OCI-M1 (cell line): Measurements from ENCODE around the gene PDE8A.
"Not testable (repeated sequence)": the region's sequence is repeated elsewhere in the genome, so short reads cannot be mapped to it uniquely, and the experiment has no call there.

ENCODE experiments used
- DNase-seq: peaks from one replicate; lab custom pipeline; 2025; lab: John Stamatoyannopoulos, UW

The PDE8A gene

DNA sequence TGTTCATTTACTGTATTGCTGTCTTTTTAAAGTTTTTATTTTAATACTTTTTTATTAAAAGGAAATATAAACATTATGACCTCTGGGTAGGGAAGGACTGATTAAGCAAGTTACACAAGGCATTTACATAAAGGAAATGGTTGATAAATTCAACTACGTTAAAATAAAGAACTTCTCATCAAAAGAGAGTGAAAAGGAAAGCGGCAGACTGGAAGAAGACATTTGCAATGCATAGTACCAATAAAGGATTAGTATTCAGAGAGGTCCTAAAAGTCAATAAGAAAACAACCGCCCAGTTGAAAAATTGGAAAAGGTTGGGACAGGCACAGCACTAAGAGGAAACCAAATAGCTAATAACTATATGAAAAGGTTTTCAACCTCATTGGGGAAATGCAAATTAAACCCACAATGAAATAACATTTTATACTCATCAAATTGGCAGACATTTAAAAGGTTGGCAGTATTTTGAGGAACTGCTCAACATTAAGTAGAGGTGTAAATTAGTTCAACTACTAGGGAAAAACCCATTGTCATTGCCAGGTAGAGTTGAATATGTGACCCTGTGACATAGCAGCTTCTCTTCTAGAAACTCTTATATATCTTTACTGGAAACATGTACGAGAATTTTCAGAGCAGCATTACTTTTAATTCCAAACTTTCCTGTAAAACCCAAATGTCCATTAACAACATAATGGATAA, 9.5 kb downstream of the PDE8A start:
- no peak for DNase-seq

DNA sequence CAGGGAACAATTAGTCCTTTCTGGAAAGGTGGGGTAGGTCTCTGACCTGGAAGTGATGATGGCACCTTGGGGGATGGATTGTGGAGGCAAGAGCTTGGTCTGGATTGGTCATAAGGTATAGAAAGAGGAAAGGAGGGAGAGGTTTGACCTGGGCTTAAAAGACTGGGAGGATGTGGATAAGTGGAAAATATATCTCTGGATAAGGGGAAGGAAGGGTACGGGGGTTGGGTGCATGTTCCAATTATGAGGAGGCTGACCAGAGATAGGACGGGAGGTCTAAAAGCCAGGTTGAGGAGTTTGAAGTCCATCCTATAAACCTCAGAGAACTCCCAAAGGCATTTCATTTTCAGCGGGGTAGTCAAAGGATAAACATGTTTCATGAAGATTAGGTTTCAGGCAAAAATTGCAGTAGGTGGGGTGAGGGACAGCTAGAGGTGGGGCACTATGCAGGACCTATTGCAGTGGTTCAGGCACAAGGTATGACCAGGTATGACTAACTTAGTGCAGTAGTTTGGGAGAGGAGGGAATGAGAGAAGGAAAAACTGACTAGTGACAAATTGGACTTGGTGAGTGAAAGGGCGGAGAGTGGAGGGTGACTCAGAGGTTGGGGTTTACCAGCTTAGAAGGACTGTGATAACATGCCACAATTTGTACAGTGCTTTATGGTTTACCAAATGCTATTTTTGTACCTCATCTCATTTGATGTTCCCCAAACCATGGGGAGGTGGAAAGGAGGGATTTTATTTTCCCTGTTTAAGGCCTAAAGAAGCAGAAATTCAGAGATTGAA, 10.7 kb downstream of the PDE8A start:
- DNase-seq: peak; percentile 46

- DNase-seq: no peak
Observed at GRCh38 chr15:84996055-84996454, 14.4 kb downstream of the PDE8A start.

DNA sequence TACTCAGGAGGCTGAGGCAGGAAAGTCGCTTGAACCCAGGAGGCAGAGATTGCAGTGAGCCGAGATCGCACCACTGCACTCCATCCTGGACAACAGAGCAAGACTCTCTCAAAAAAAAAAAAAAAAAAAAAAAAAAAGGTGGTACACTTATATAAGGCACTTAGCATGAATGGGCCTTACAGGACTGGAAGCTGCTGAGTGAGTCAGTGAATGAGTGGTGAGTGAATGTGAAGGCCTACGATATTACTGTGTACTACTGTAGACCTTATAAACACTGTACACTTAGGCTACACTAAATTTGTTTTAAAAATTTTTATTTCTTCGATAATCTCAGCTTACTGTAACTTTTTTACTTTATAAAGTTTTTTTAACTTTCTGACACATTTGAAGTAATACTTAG, 15.1 kb downstream of the PDE8A start:
- not testable (repeated sequence) for DNase-seq

DNA sequence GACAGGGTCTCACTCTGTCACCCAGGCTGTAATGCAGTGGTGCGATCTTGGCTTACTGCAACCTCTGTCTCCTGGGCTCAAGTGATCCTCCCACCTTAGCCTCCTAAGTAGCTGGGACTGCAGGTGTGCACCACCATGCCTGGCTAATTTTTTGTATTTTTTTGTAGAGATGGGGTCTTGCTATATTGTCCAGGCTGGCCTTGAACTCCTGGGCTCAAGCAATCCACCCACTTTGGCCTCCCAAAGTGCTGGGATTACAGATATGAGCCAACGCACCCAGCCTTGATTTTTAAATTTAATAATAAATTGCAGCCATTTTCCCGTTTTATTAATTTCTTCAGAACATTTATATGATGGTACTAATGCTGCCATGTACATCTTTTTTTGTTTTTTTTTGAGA, 15.6 kb downstream of the PDE8A start:
- not testable (repeated sequence) for DNase-seq

- DNase-seq: no peak
Observed at GRCh38 chr15:85000189-85000864, 18.7 kb downstream of the PDE8A start.

GRCh38 chr15:85000937-85001336, 19.3 kb downstream of the PDE8A start:
- DNase-seq: no peak

GRCh38 chr15:85002517-85002916, 20.9 kb downstream of the PDE8A start:
- DNase-seq: no peak

- peak; percentile 51 for DNase-seq
Observed at GRCh38 chr15:85003593-85004312, 22.1 kb downstream of the PDE8A start.

DNA sequence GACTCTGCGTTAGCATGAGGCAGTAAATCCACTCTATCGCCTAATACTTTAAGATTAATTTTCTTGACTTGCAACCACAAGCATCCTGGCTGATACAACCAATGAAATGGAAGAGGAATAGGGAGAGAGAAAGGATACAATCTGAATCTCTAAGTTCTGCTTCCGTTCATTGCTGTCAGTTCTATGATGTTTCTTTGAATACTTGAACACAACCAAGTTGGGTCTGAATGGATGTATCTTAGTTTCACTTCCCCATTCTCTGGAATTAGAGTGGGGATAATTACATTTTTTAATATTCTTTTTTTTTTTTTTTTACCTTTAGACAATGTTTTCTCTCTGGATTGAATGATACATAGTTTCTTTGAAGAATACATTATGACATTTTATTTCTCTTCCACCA, 22.9 kb downstream of the PDE8A start:
- no peak for DNase-seq

GRCh38 chr15:85005319-85005718, 23.7 kb downstream of the PDE8A start:
- no peak for DNase-seq

GRCh38 chr15:85005746-85006145, 24.1 kb downstream of the PDE8A start:
- DNase-seq: no peak

DNA sequence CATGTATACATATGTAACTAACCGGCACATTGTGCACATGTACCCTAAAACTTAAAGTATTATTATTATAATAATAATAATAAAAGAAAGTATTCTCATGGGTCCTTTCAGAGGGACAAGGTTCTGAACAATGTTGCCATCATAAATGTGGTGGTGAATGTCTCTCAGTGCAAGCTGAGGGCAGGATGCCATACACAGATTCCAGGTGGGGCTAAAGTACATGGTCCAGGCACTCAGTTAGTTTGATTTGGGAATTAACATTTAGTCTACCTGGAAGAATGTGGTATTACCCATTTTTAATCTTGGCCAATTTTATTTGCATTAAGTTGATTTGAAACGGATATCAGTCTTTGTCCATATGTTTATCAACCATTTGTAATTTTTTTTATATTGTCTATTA, 24.5 kb downstream of the PDE8A start:
- DNase-seq: no peak

DNA sequence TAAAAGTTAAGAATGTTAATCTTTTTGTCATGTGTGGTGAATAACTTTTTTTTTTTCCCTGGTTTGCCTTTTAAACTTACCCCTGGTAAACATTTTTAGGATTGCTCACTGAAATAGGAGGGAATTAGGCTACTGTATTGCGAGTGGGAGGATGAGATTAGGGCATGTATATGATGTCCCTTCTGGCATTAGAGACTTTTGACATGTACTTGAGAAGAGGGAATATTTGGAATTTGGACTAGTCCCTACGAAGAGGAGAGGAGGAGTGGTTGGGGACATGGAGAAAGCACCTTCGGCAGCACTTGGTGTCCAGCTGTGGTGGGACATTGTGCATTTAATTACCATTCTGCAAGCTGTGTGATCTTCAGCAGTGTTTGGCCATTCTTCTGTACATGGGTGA, 25.0 kb downstream of the PDE8A start:
- DNase-seq: no peak

DNA sequence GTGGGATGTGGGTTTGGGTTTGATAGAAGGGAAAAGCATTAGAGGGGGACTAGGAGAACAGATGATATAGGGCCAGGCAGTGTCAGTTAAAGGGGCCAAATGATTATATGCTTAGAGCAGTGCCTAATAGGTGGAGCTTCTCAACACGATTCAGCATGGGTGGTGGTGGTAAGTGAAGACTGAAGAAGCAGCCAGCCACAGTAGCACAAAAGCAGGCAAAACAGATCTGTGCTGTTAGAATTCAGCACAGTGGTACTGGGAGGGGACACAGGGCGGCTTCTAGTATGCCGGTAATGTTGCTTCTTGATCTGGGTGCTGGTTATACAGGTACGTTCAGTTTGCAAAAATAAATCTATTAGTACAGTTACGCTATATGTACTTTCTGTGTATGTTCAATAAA, 25.5 kb downstream of the PDE8A start:
- no peak for DNase-seq

GRCh38 chr15:85007741-85008397, 26.2 kb downstream of the PDE8A start:
- no peak for DNase-seq

DNA sequence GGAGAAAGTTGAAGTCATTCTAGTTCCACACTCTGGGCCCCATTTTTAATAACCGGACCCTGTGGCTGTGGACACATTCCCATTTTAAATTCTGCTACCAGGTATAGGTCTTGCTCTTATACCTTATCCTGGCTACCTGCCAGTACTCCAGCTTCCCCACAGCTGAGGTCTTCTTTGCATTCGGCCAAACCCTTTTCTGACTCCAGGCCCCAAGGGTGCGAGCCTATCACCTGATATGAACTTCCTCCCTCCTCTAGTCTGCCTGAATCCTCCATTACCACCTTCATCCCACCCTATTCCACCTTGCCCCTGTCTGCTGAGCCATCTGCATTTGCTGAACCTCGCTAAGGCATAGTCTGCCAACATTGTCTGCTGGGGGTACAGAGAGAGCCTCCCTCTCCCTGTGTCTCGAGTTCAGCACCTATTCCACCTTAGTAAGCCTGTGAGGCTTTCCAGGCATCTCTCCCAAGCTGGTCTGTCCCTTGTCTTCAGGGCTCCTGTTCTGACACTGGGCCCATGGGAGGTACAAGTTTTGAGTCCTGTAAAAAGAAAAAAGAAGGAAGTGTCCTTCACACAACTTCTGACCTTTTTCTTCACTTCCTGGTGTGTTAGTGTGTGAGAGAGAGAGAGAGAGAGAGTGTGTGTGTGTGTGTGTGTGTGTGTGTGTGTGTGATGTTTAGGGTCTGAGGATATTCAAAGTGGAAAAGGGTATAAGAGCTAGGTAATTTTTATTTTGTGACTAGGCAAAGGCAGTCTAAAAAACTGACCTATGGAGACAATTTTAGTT, 27.0 kb downstream of the PDE8A start:
- DNase-seq: peak; percentile 5

DNA sequence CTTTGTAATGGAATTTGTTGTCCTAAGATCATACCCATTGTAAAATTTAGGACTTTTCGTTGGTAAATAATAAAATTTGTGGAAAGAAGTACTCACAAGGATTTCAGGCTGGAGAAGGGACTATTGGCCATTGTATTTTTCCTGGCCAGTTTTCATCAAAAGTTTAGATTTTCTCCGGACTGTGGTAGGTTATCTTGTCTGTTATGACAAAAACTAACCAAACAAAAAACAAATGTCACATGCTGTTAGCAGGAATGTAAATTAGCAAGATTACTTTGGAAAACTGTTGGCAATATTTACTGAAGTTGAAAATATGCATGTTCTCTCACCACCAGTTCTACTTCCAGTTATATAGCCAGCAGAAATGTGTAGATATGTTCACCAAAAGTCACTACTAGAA, 27.8 kb downstream of the PDE8A start:
- no peak for DNase-seq

DNA sequence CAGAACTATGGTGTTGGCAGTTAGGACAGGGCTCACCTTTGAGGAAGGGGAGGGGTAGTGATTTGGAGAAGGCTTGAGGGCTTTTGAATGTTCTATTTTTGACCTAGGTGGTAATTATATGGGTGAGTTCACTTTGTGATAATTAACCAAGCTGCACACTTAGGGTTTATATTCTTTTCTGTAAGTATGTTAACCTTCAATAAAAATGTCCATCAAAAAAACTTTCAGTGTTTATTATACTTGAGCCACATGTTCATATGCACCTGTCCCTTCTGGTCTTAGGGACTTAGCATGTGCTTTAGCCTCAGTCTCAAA, 28.4 kb downstream of the PDE8A start:
- no peak for DNase-seq

- DNase-seq: peak; percentile 79
Observed at GRCh38 chr15:85010386-85011159, 28.9 kb downstream of the PDE8A start.
